IMR-90 (cell line): ENCODE measurements around the gene SERPINE2. TPM values are rescaled to one million over a fixed set of nuclear protein-coding genes. Genes with fewer than 3 reads are reported as not detected.

Source experiments
- ATAC-seq: fragments of 200-7000 bp; cut with Tn5 transposase; 2 replicates; pipeline ENCODE4 v1.9.1; 2020; ENCODE audit warnings: low read depth, mild to moderate bottlenecking, moderate library complexity
- BruUV-seq: library from RNA; stranded (reverse); fragments of 400-500 nt; replicated peaks from 2 replicates; lab custom pipeline; 2021; lab: Mats Ljungman, UMichigan
- CTCF ChIA-PET: fragments of 300-600 bp; formaldehyde crosslinking; extraction: SDS; loops from one replicate; lab custom pipeline; 2021; ENCODE audit warnings: antibody characterized with exemption; lab: Yijun Ruan, JAX
- POLR2A ChIA-PET: fragments of 300-600 bp; sonication (Branson Sonifier 250); formaldehyde crosslinking; loops from one replicate; lab custom pipeline; 2022; ENCODE audit warnings: antibody characterized with exemption; ENCODE audit not compliant: unreplicated experiment; lab: Charles Lee
- DNase-seq: peaks from one replicate; pipeline ENCODE4 v3.0.0; 2013
- H2AFZ ChIP-seq: replicated peaks from 2 replicates; pipeline ENCODE3; 2013; ENCODE audit warnings: low read length, mild to moderate bottlenecking; ENCODE audit not compliant: poor library complexity
- H2AK5ac ChIP-seq: 2 replicates; pipeline ENCODE4 v1.6.1; 2013; ENCODE audit warnings: low read depth, low read length, inconsistent platforms
- H2AK9ac ChIP-seq: replicated peaks from 2 replicates; pipeline ENCODE3; 2013; ENCODE audit warnings: mild to moderate bottlenecking, low read depth, low read length, moderate library complexity; ENCODE audit not compliant: poor library complexity
- H2BK120ac ChIP-seq: 2 replicates; pipeline ENCODE4 v1.6.1; 2013; ENCODE audit warnings: low read depth, low read length, inconsistent platforms
- H2BK15ac ChIP-seq: 3 replicates; pipeline ENCODE4 v1.6.1; 2013; ENCODE audit warnings: low read depth, low read length, inconsistent platforms
- H2BK20ac ChIP-seq: 2 replicates; pipeline ENCODE4 v1.6.1; 2013; ENCODE audit warnings: low read depth, mild to moderate bottlenecking, inconsistent platforms, low read length, moderate library complexity
- H2BK5ac ChIP-seq: 2 replicates; pipeline ENCODE4 v1.6.1; 2013; ENCODE audit warnings: mild to moderate bottlenecking, low read depth, low read length, inconsistent platforms; ENCODE audit not compliant: poor library complexity, severe bottlenecking
- H3K14ac ChIP-seq: replicated peaks from 2 replicates; pipeline ENCODE4 v1.6.1; 2013; ENCODE audit warnings: low read depth, low read length, inconsistent platforms
- H3K18ac ChIP-seq: 2 replicates; pipeline ENCODE4 v1.6.1; 2013; ENCODE audit warnings: low read depth, low read length, control low read depth
- H3K23ac ChIP-seq: 2 replicates; pipeline ENCODE4 v1.6.1; 2013; ENCODE audit warnings: low read depth, low read length, inconsistent platforms
- H3K27ac ChIP-seq: 2 replicates; pipeline ENCODE4 v1.5.1; 2013; ENCODE audit warnings: mild to moderate bottlenecking, control low read depth, low read length; ENCODE audit not compliant: insufficient read depth
- H3K27me3 ChIP-seq: 2 replicates; pipeline ENCODE4 v1.6.1; 2013; ENCODE audit warnings: low read length; ENCODE audit not compliant: control insufficient read depth, insufficient read depth
- H3K36me3 ChIP-seq: 2 replicates; pipeline ENCODE4 v1.6.1; 2013; ENCODE audit warnings: low read length, mixed read lengths; ENCODE audit not compliant: control insufficient read depth, insufficient read depth
- H3K4ac ChIP-seq: 2 replicates; pipeline ENCODE4 v1.6.1; 2013; ENCODE audit warnings: low read depth, low read length, inconsistent platforms
- H3K4me1 ChIP-seq: 2 replicates; pipeline ENCODE4 v1.6.1; 2013; ENCODE audit warnings: low read length, mixed read lengths; ENCODE audit not compliant: control insufficient read depth, insufficient read depth
- H3K4me2 ChIP-seq: 2 replicates; pipeline ENCODE4 v1.6.1; 2013; ENCODE audit warnings: low read depth, mild to moderate bottlenecking, control low read depth, low read length, moderate library complexity
- H3K4me3 ChIP-seq: 2 replicates; pipeline ENCODE4 v1.5.1; 2013; ENCODE audit warnings: low read depth, mild to moderate bottlenecking, control low read depth, low read length, moderate library complexity; ENCODE audit not compliant: insufficient read depth
- H3K56ac ChIP-seq: 2 replicates; pipeline ENCODE4 v1.6.1; 2013; ENCODE audit warnings: low read length, inconsistent platforms; ENCODE audit not compliant: insufficient read depth; ENCODE audit errors: extremely low read depth
- H3K79me1 ChIP-seq, 2 experiments: 2 replicates each; pipeline ENCODE4 v1.6.1; 2013; ENCODE audit warnings: low read length in 2 of 2, inconsistent platforms in 1 of 2, low read depth in 1 of 2
- H3K9ac ChIP-seq: 2 replicates; pipeline ENCODE4 v1.6.1; 2013; ENCODE audit warnings: low read depth, low read length, control low read depth
- H3K9me1 ChIP-seq: 2 replicates; pipeline ENCODE4 v1.6.1; 2013; ENCODE audit warnings: low read length, inconsistent platforms; ENCODE audit not compliant: insufficient read depth
- H3K9me3 ChIP-seq: 2 replicates; pipeline ENCODE4 v1.6.1; 2013; ENCODE audit warnings: low read length; ENCODE audit not compliant: control insufficient read depth, insufficient read depth
- H4K20me1 ChIP-seq: 2 replicates; pipeline ENCODE4 v1.6.1; 2013; ENCODE audit warnings: low read length, inconsistent platforms; ENCODE audit not compliant: insufficient read depth
- H4K5ac ChIP-seq: 2 replicates; pipeline ENCODE4 v1.6.1; 2013; ENCODE audit warnings: mild to moderate bottlenecking, low read depth, low read length, control low read depth
- H4K8ac ChIP-seq, 2 experiments: 2 replicates each; pipeline ENCODE4 v1.6.1; 2013; ENCODE audit warnings: low read depth in 2 of 2, low read length in 2 of 2, control low read depth in 1 of 2, inconsistent platforms in 1 of 2
- H4K91ac ChIP-seq: 2 replicates; pipeline ENCODE4 v1.6.1; 2013; ENCODE audit warnings: low read depth, low read length, inconsistent platforms; ENCODE audit not compliant: insufficient read depth
- BHLHE40 ChIP-seq: fragments of 150-350 bp; IDR thresholded peaks from 2 replicates; pipeline ENCODE4 v1.6.1; 2016; ENCODE audit warnings: mild to moderate bottlenecking, low read depth, low read length
- CEBPB ChIP-seq: IDR thresholded peaks from 2 replicates; pipeline ENCODE4 v1.6.1; 2012; ENCODE audit warnings: low read depth, low read length, improper control_type of control experiment
- CHD1 ChIP-seq: IDR thresholded peaks from 2 replicates; pipeline ENCODE4 v1.6.1; 2012; ENCODE audit warnings: low read depth, low read length, improper control_type of control experiment
- FOS ChIP-seq: fragments of 150-350 bp; IDR thresholded peaks from 2 replicates; pipeline ENCODE4 v1.6.1; 2016; ENCODE audit warnings: low read depth, low read length
- MAFK ChIP-seq: IDR thresholded peaks from 2 replicates; pipeline ENCODE4 v1.6.1; 2012; ENCODE audit warnings: low read depth, low read length, improper control_type of control experiment
- MAZ ChIP-seq: IDR thresholded peaks from 2 replicates; pipeline ENCODE4 v1.6.1; 2012; ENCODE audit warnings: low read depth, mild to moderate bottlenecking, low read length, improper control_type of control experiment, moderate library complexity, borderline replicate concordance
- MXI1 ChIP-seq: IDR thresholded peaks from 2 replicates; pipeline ENCODE4 v1.6.1; 2012; ENCODE audit warnings: low read depth, mild to moderate bottlenecking, low read length, moderate library complexity, borderline replicate concordance
- NFE2L2 ChIP-seq: fragments of 150-350 bp; IDR thresholded peaks from 2 replicates; pipeline ENCODE4 v1.6.1; 2016; ENCODE audit warnings: low read depth, mild to moderate bottlenecking, low read length
- POLR2A ChIP-seq: IDR thresholded peaks from 2 replicates; pipeline ENCODE4 v1.6.1; 2012; ENCODE audit warnings: mild to moderate bottlenecking, low read depth, low read length
- RAD21 ChIP-seq: IDR thresholded peaks from 2 replicates; pipeline ENCODE4 v1.6.1; 2012; ENCODE audit warnings: low read length, improper control_type of control experiment
- RCOR1 ChIP-seq: IDR thresholded peaks from 2 replicates; pipeline ENCODE4 v1.6.1; 2012; ENCODE audit warnings: mild to moderate bottlenecking, low read length, improper control_type of control experiment; ENCODE audit not compliant: insufficient replicate concordance
- RFX5 ChIP-seq: IDR thresholded peaks from 2 replicates; pipeline ENCODE4 v1.8.0; 2012; ENCODE audit warnings: low read depth, mild to moderate bottlenecking, low read length, moderate library complexity
- SMC3 ChIP-seq: fragments of 150-350 bp; IDR thresholded peaks from 2 replicates; pipeline ENCODE4 v1.6.1; 2016; ENCODE audit warnings: low read depth, mild to moderate bottlenecking, antibody characterized with exemption, low read length, moderate library complexity
- WGBS, 2 experiments: methylation state at CpG; one replicate each; pipeline versions ENCODE4 v1.1.5 to v1.1.7; 2013; ENCODE audit warnings: missing lambda C conversion rate in 2 of 2; ENCODE audit not compliant: insufficient read length in 1 of 2; ENCODE audit errors: extremely low coverage in 2 of 2; 5-methylcytosine and 5-hydroxymethylcytosine counted together
- dilution Hi-C: fragments of 300-500 bp; cut with HindIII; formaldehyde crosslinking; loops from one replicate; pipeline ENCODE4 v1.14.3; 2018; ENCODE audit warnings: low sequenced_read_pairs; ENCODE audit not compliant: unreplicated experiment
- in situ Hi-C: fragments of 300-500 bp; cut with MboI; formaldehyde crosslinking; loops from 3 replicates; pipeline ENCODE4 v1.14.3; 2019; ENCODE audit warnings: low sequenced_read_pairs, inconsistent platforms, mixed read lengths
- intact Hi-C: fragments of 100-400 bp; cut with micrococcal nuclease; formaldehyde crosslinking; loops from 2 replicates; pipeline ENCODE4 v1.10.0; 2022
- polyA plus RNA-seq, 3 experiments: library from polyadenylated mRNA; depleted of rRNA; stranded (reverse); fragments of >200 nt; gene quantifications; 2 replicates each; pipeline ENCODE4 v1.2.3, GENCODE V29; 2012; ENCODE audit warnings: low replicate concordance in 1 of 3
- total RNA-seq: library from RNA; depleted of rRNA; stranded (reverse); fragments of >200 nt; gene quantifications from 2 replicates; pipeline ENCODE4 v1.2.3, GENCODE V29; 2012
- TF ChIP-seq, protein P1 (sequence below): fragments of 150-350 bp; IDR thresholded peaks from 2 replicates; pipeline ENCODE4 v1.6.1; 2017; ENCODE audit warnings: mild to moderate bottlenecking, antibody characterized with exemption, low read length, low read depth
- TF ChIP-seq, protein P2 (sequence below): fragments of 150-350 bp; IDR thresholded peaks from 2 replicates; pipeline ENCODE4 v1.6.1; 2016; ENCODE audit warnings: low read depth, mild to moderate bottlenecking, low read length, moderate library complexity, borderline replicate concordance
- TF ChIP-seq, protein P3 (sequence below): conservative IDR thresholded peaks from 2 replicates; pipeline ENCODE4 v1.5.1; 2012; ENCODE audit warnings: mild to moderate bottlenecking, low read depth, low read length, improper control_type of control experiment

The SERPINE2 gene
- total and polyA plus RNA-seq, 2 of the 4 experiments (the other 2 are of a cell fraction) = 24.0 to 62.7 TPM

DNA sequence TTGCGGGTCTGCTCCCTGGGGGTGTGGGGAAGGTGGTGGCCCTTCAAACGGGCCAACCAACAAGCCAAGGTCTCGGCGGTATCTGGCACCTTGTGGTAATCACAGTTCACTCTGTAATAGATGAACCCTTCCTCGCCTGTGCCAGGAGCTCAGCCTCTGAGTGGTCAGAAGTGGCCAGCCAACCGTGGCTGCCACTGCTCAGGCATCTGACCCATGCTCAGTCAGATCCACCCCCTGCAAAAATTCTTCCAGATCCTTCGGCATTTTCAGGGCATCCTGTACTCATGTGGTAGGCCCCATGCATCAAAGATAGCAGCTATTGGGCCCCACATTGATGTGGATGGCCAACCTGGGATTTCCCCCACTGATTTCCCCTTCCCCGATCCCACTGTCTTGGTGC, 39.6 kb upstream of the SERPINE2 start:
- Histone ChIP-seq H3K56ac (no peak overlapping the region), H3K4me3 (no peak overlapping the region), H4K8ac (no peak overlapping the region), H2AFZ (no peak overlapping the region), H4K91ac (no peak overlapping the region), H2BK15ac (no peak overlapping the region), H2BK120ac (no peak overlapping the region), H3K23ac (no peak overlapping the region), H3K79me1 (no peaks in the 10 kb centered on the region), H4K5ac (no peak overlapping the region), H3K18ac (no peak overlapping the region), H3K9ac (no peak overlapping the region), H3K14ac (no peak overlapping the region), H3K9me1 (no peaks in the 10 kb centered on the region), H3K4me2 (no peak overlapping the region), H2BK5ac (no peak overlapping the region), H2BK20ac (no peak overlapping the region), H3K36me3 (no peaks in the 10 kb centered on the region), H3K27me3 (no peaks in the 10 kb centered on the region; the same call in none of the 2 replicates), H3K9me3 (no peaks in the 10 kb centered on the region), H3K4ac (no peak overlapping the region), H3K27ac (no peak overlapping the region), H2AK5ac (no peak overlapping the region), H4K20me1 (no peaks in the 10 kb centered on the region), H3K4me1 (no peaks in the 10 kb centered on the region), H2AK9ac (peak overlapping the region; percentile 53)
- dilution Hi-C loops = no loop called here
- 80% methylated on average over 1 of the region's 8 CpGs; no CpG with 5 or more reads in 1 of the 2 experiments for WGBS, 2 experiments
- no peak for DNase-seq
- in situ Hi-C loops = no loop called here
- no peak for ATAC-seq
- no TSS peak for BruUV-seq
- POLR2A ChIA-PET = no interaction called here
- intact Hi-C loops = no loop called here
- TF ChIP-seq FOS = no peak
- no peak for TF ChIP-seq NFE2L2
- TF ChIP-seq, protein P1, sequence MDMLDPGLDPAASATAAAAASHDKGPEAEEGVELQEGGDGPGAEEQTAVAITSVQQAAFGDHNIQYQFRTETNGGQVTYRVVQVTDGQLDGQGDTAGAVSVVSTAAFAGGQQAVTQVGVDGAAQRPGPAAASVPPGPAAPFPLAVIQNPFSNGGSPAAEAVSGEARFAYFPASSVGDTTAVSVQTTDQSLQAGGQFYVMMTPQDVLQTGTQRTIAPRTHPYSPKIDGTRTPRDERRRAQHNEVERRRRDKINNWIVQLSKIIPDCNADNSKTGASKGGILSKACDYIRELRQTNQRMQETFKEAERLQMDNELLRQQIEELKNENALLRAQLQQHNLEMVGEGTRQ = no peak
- no peak for TF ChIP-seq RAD21
- TF ChIP-seq MXI1 = no peak
- TF ChIP-seq RCOR1 = no peak
- no peak for TF ChIP-seq MAFK
- no peak for TF ChIP-seq CHD1
- TF ChIP-seq CEBPB = no peak
- TF ChIP-seq, protein P2, sequence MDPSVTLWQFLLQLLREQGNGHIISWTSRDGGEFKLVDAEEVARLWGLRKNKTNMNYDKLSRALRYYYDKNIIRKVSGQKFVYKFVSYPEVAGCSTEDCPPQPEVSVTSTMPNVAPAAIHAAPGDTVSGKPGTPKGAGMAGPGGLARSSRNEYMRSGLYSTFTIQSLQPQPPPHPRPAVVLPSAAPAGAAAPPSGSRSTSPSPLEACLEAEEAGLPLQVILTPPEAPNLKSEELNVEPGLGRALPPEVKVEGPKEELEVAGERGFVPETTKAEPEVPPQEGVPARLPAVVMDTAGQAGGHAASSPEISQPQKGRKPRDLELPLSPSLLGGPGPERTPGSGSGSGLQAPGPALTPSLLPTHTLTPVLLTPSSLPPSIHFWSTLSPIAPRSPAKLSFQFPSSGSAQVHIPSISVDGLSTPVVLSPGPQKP = no peak
- TF ChIP-seq, protein P3, sequence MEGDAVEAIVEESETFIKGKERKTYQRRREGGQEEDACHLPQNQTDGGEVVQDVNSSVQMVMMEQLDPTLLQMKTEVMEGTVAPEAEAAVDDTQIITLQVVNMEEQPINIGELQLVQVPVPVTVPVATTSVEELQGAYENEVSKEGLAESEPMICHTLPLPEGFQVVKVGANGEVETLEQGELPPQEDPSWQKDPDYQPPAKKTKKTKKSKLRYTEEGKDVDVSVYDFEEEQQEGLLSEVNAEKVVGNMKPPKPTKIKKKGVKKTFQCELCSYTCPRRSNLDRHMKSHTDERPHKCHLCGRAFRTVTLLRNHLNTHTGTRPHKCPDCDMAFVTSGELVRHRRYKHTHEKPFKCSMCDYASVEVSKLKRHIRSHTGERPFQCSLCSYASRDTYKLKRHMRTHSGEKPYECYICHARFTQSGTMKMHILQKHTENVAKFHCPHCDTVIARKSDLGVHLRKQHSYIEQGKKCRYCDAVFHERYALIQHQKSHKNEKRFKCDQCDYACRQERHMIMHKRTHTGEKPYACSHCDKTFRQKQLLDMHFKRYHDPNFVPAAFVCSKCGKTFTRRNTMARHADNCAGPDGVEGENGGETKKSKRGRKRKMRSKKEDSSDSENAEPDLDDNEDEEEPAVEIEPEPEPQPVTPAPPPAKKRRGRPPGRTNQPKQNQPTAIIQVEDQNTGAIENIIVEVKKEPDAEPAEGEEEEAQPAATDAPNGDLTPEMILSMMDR = no peak
- no peak for TF ChIP-seq POLR2A
- TF ChIP-seq BHLHE40 = no peak
- no peak for TF ChIP-seq MAZ
- TF ChIP-seq SMC3 = no peak
- TF ChIP-seq RFX5 = no peak
- CTCF ChIA-PET = no interaction called here
